ENCODE results near the gene ANXA6.
A peak's percentile ranks its signal among the peaks of the same experiment; 100 is the strongest.

The ANXA6 gene

DNA sequence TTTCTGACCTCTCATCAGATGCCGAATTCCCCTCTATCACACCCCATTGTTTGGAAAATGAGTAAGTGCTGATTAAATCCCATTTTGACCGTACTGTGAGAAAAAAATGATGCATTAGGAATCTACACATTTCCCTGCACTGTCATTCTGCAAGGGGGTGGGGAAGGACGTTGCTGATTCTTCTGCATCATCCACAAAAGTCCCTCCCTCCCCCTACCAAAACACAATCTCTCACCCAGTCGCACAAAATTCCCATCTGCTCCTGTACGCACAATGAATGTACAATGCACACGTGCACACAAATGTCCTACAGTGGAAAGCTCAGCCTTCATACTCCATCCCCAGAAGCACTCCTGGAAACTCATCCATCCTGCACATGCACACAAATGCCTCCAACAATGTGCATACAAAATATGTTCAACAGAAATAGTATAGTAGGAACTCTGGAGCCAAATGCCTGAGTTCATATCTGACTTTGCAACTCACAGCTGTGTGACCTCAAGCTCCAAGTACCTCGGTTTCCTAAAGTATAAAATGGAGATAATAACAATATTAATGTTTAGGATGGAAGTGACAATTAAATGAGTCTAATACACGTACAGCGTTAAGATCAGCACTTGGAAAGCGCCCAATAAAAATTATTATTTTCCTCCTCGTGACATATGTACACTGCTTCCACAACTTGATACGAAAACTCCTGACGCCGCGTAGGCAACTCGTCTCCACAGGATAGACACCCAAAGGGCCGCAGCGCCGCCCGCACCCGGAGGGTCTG is 77.6 kb downstream of the ANXA6 start:
- no peak for DNase-seq

DNA sequence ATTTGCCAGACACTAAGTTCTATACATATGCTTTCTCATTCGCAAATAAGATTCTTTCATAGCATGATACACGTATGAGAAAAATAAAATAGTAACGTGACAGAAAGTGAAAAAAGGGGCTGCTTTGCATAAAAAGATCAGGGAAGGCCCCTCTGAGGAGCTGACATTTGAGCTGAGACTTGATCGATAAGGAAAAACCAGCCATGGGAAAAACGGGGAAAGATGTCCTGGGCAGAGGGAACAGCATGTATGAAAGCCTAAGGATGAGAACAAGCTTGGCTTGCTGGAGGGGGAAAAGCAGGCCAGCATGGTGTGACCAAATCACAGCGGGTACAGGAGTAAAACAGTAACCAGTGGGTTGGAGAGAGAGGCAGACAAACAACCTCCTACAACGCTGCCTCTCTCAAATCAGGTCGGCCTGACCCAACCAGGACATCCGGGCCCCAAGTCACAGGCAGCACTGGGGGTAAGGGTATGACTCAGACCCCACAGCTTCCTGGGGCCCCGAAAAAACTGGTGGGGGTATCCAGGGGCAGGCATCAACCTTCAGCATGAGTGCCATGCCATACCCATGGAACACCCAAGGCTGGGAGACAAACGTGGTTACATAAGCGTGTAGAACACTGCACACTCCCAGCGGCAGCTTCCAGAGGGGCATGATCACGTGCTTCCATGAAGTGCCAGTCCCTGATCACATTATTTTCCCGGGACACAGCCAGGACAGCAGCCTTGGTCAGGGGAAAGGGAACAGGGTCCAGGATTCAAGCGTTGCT is 78.9 kb downstream of the ANXA6 start:
- peak; percentile 69 for DNase-seq

DNA sequence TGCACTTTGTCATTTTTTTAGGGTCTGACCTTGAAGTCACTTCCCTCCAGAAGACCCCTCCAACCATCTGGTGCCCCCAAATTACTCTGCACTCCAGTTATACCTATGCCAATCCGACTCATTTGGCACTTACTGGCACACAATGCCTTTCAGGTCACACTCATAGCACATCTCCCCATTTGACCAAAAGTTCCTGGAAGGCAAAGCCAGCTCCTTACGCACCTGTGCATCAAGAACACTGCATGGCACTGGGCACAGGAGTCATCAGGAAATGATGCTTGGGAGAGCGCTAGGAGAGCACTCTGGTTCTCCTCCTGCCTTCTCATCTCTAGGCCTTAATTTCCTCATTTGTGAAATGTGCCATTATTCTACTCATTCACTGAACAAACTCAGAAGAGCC is 79.6 kb downstream of the ANXA6 start:
- no peak for DNase-seq

DNA sequence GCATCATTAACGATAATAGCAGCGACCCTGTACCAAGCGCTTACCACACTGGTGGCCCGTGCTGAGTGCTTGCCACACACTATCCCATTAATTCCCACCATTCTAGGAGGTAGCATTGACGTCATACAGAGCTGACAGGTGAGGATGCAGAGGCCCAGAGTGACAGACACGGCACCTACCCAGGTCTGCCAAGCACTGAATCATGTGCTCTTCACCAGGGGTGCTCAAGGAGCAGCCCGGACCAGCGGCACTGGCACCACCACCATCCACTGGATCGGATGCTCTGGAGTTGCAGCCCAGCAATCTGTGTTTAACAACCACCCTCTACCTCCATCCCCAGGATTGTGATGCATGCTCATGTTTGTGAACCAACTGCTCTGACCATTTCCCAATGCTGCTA is 80.2 kb downstream of the ANXA6 start:
- no peak for DNase-seq

DNA sequence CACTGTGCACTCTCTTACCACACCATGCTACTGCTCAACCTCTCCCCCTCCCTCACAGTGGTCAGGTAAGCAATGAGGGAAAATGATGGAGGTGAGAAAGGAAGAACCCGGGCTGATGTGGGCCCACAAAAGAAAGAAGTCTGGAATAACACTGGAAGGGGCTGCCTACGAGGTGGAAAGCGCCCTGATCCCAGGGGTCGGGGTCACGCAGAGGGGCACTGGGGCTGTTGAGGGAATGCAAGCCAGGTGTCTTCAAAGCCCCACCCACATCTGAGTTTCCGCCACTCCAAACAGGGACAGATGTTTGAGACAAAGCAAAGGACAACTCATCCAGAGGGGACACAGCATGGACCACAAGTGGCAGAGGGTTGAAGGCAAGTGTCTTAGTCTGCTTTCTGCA is 81.0 kb downstream of the ANXA6 start:
- no peak for DNase-seq

DNA sequence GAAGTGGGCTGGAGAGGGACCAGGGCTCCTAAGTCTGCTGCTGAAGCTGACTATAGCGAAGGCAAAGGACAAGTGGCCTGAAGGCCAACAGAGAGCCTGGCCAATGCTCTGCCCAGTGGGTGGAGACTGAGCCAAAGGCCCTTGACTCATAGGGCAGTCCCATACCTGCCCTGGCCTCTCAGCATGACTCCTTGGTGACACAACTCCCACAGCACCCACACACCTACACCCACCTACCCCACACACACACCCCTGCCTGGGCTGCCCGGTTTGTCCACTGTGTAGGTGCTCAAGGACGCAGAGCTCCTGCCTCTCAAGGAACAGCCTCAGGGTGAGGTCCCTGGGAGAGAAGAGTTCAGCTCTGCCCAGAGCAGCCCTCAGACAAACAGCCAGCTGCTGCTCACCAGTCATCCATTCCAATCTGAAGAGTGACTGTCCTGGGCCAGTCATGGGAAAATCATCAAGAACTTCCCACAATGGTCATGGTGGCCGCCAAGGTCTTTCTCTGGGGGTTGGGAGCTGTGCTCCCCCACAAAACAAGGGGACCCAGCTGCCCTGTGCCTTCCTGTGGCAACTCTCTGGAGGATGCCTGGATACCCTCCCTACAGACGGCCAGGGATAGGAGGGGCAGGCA is 81.8 kb downstream of the ANXA6 start:
- DNase-seq, result no peak

DNA sequence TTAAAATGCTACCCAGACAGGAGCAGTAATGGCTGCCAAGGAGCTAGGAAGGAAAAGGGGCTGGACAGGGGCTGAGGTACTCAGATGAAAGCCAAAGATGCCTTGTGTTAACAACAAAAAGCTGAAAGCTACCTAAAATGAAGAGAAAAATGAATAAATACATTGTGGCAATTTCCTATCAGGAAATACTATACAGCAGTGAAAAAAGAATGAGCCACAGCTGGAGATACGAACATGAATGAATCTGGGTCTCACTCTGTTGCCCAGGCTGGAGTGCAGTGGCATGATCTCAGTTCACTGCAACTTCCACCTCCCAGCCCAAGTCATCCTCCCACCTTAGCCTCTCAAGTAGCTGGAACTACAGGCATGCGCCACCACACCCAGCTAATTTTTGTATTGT is 83.0 kb downstream of the ANXA6 start:
- no peak for DNase-seq

DNA sequence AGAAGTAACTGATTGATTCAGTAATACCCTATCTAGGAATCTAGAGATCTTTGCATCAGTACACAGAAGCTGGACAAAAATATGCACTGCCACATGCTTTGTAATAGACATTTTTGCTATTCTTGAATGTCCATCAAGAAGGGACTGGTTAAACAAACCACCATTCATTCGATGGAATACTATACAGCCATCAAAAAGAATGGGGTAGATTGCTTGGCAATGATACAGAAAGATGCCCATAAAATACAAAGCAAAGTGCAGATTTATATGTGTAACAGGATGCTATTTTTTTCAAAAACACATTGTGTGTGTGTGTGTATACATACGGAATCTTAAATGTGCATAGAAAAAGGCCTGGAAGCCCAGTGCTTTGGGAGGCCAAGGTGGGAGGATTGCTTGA is 84.3 kb downstream of the ANXA6 start:
- no peak for DNase-seq

DNA sequence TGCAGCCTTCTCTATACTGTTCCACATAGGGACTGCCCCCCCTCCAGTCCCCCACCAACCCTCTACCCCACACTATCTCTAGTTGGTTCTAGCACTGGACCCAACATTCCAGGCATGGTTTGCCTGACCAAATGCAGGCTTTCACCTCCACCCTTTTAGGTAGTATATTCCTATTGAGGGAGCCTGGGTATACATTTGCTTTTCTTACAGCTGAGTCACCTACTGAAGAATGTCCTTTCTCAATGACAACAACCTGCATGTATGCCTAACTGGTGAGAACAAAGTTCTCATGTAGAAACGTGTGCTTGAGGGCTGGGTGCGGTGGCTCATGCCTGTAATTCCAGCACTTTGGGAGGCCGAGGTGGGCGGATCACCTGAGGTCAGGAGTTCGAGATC is 85.0 kb downstream of the ANXA6 start:
- DNase-seq, result no peak

DNA sequence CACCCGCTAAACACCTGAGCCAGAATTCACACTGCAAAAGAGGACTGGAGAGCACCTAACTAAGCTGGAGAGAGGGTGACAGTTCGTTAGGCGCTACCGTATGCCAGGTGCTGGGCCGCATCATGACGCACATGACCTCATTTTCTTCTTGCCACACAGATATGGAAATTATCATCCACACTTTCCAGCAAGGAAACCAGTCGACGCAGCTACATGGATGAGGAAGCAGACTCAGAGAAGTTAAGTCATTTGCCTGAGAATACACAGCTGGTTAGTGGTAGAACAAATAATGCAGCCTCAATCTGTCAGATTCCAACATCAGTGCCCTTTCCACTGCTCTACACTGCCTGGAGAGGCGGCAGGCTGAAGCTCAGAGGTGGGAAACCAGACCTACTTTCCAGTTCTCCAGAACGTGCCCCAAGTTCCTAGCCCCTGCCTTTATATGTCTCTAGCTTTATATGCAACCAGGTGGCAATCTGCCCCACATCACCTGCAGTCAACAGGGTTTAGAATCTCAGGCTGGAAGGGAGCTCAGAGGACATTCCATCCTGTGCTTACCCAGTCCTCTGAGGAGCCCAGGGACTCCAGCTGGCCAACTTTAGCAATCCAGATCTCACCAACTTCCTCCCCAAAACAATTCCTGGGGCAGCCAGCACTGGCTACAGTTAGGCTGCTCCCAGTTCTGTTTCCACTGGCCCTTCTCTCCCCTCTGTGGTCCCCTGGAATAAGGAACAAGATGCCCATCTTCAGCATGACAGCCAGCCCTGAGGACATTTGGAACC is 85.5 kb downstream of the ANXA6 start:
- DNase-seq, result no peak

DNA sequence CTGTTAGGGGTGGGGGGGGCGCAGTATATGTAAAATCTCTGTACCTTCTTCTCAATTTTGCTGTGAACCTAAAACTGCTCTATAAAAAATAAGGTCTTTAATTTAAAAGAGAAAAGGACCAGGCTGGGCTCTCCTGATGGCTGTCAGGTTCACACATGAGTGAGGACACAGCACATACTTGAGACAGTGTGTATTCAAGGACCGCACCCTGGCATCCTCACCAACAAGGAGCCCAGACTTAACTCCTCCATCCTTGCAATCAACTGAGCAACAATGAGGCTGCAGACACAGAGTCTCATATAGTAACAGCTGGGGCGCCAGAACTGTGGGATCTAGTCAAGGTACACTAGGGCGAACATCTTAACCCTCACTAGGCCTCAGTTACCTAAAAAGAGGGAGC is 86.6 kb downstream of the ANXA6 start:
- DNase-seq, result no peak

DNA sequence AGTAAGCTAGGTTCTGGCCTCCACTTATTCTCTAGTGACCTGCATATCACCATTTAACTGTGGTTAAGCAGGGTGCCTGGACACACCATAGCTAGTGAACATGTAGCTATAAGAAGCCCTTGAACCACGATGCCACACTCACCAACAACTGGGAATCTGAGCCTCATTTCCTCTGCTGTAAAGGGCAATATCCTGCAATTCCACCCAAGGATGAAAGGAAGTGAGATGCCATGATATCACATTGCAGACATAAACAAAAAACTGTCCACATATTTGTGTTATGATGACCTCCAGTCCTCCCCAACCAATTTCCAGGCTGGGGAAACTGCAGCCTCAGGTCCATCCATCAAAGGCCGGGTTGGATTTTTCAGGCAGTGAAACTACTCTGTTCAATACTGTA is 87.1 kb downstream of the ANXA6 start:
- DNase-seq, result no peak

DNA sequence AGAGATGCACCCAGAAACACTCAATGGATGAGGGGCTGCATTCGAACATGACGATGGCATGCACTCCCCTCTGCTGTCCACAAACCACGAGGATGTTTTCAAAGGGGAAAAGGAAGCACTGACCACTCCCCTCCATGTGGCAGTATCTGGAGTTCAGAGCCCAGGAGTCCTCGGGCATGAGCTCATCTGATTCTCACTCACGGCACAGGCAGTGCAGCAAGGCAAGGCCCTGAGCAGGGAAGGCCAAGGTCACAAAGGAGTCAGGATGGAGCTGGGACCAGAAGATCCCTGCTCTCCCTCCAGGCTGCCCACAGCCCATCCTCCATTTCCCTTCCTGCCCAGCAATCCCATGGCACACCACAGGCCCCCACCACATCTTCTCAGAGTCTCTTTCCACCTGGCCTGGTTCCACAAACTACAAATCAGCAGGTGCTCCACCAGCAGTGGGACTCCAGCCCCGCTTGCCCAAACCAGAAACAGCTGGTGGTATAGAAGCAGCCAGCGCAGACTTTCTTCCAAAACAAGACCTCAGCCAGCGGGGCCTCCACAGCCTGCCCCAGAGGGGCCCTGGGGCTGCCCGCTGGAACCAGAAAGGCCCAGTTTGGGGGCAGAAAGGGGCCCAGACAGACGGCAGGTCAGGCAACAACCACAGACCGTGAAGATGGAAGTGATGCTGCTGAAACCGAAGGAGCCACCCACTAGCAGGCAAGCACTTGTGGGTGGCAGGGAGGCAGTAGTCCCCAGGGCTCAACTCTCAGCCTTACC is 89.0 kb downstream of the ANXA6 start:
- no peak for DNase-seq

DNA sequence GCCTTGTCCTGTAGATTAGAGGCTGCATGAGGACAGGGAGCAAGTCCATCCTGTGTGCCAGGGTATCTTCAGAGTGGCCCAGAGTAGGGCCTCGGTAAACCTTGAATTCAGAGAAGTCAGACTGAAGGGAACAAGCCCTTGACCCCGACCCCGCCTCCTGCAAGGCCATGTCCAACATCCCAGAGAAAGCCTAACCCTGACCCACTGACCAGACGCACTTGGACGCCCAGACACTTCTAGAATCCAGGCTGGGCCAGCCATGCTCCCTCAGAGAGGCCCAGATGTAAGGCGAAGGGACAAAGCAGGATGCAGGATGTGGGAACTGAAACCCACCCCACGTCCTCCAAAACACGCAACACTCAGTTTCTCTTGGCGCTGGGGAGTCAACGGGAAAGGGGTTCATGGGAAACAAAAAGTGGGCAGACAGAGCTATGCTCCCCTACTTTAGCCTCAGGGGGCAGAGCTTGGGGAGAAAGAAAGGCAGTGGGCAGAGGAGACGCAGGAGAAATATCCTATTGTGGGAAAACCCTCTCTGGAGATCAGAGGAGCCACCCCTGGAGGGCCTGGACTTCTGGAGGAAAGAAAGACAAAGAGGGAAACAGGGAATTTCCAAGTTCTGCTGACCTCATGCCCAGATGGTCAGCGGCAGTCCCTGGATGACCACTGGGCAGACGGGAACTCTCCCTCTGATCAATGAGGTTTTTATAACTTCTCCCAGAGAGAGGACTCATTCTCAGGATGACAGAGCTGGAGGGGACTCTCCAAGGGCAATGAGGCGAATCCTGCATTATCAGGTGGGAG is 89.7 kb downstream of the ANXA6 start:
- no peak for DNase-seq

DNA sequence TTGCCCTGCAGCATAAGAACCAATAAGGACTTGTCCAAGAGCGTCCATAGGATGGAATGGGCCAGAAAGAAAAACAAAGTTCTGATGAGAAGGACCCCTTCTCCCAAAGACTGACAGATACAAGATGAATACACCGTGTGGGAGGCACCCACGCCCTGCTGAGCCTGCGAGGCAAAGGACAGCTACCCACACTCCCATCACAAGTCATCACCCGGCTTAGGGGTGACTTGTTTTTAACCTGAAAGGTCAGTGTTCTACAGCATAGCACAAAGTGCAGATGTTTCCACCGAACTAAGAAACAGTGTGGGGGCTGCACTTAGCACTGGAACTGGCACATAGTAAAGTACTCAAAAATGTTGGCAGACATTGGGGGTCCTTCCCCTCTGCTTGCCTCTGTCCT is 90.7 kb downstream of the ANXA6 start:
- DNase-seq, result no peak

DNA sequence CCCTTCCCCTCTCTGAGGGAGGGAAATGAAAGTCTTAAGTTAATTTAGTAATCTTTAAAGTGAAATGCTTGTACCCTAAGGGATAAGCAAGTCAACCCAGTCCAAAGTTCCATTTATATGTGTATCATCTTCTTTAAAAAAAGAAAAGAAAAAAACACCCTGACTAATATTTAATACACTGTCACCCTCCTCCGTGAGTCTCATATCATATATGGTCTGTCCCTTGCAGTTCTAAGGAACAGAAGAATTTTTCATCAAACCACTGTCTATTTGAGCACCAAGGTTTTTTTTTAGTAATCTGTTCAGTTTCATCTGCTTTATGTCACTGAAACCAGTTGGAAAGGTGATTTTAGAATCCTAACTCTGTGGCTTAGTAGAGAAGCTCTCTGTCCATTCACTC is 92.0 kb downstream of the ANXA6 start:
- DNase-seq, result no peak

DNA sequence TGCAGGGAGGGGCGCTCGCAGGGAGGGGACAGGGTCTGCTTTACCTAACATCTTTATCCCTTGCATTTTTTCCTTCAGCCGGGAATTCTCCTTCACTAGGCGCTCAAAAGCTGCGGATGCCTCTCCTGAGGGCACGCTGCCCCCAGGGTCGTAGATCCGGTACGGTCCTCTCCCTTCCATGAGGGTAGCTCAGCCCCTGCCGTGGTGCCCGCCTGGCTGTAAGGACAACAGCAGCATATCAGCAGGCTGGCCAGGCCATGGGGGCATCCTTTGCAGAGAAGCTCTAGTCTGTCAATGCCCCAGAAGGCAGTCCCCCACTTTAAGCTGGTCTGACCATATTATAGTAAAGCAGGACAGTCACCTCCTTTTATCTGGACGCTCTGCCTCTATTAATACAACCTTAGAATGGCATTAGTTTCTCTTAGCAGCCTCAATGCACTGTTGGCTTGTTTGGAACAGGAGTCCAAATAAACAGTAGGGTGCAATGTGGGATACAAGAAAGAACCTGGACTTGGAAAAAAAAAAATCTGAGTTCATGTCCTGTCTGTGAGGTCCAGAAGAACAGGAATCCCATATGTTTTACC is 92.6 kb downstream of the ANXA6 start:
- no peak for DNase-seq

DNA sequence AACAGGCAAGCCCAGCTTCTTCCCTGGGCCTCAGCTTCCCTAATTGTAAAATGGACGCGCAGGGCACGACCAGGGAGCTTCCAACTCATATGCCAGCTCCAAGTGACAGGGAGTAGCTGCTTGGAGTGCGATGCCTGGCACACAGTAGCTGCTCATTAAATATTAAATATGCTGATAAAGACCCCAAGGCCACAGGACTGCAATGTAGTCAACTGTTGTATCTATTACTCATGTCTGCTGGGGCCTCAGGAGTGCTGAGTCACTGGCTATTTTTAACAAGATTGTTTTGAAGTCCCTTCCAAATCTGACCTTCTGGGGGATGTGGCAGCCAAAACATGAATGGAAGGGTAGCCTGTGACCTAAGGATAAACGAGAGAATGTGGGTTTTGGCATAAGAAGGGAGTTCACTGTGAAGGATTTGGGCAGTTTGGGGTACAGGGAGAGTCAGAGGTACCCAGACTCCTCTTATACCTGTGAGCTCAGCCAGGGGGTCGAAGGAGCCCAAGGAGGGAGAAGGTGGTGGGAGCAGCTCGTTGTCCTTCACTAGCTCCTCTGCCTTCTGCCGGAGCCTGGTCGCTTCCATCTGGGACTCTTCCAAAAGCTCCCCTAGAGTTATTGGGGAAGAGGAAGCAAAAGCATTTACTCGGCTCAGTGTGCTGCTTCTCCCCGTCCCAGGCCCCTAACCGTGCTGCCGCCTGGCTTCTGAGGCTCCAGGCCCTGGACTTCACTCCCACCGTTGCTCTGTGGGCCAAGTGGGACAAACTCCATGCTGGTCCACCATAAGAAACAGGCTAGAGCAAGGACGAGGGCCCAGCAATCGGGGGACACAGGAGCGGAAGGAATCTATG is 94.2 kb downstream of the ANXA6 start:
- DNase-seq, result no peak

DNA sequence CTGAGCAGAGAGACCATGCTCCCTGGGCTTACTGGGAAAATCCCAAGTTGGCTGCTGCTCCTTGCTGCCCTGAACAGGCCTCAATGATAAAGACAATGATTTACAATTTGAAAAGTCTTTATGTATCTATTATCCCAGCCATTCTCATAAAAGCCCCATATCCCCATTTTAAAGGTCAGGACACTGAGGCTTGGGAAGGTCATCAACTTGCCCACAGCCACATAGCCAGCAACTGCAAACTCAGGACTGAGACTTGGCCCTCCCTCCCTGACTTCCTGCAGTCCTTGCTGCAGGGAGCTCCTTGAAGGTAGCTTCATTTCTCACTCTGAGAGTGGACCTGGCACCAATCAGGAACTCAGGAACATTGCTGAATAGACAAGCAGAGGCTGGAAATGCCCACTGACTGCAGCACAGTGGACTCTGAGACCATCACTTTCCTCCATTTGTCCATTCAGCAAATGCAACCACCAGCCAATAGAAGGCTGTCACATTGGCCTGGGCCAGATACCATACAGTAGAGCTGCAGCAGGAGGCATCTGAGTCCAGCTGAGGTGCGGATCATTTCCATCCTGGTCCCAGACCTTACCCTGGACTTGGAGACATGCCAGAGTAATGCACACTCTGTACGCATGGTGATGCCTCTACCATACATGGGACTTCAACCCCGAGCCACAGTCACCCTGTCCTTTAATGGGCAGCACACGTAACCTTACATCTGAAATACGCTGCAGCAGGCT is 95.0 kb downstream of the ANXA6 start:
- DNase-seq, result no peak

Measured in effector CD4-positive, alpha-beta T cell (primary cell).